Astrocyte (in vitro differentiated cells and primary cell): Measurements from ENCODE around the gene MB.

Experiments used
- CTCF ChIP-seq: IDR thresholded peaks from 2 replicates; pipeline ENCODE4 v1.5.1; 2011; ENCODE audit warnings: low read depth, mild to moderate bottlenecking, inconsistent platforms, low read length, moderate library complexity; ENCODE audit not compliant: insufficient read depth
- EZH2 ChIP-seq: IDR thresholded peaks from 2 replicates; pipeline ENCODE4 v1.6.1; 2012; ENCODE audit warnings: mild to moderate bottlenecking, low read length, inconsistent platforms; ENCODE audit not compliant: insufficient read depth

DNA sequence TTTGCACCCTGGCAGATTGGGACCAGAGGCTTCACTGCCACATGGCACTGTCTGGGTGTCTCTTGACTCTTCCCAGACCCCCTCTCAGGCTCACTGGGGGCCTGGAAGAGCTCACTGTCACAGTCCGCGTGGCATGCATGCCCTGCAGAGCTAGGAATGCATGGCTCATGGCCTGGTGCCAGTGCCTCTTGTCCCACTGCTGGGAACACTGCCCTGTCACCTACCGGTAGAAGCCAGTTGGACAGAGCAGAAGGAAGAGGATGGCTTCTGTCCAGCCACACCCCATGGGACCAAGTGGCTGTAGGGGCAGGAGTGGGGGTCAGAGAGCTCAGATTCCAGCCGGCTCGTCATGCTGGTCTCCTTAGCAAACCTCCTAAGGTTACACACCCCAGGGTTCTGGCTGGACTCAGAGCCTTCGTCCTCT lies 29.7 kb downstream of the MB start:
- TF ChIP-seq CTCF (no peak), EZH2 (no peak)
